ENCODE results near the gene KLF3. TPM values are rescaled to one million over a fixed set of nuclear protein-coding genes. Genes with fewer than 3 reads are reported as not detected.

The KLF3 gene
- total RNA-seq, 1 donor from 2014 or later = 15.9 TPM

- POLR2A ChIA-PET = no interaction called here
- no peak overlapping the region for H3K4me3 Mint-ChIP-seq
- no peak overlapping the region for H3K27ac Mint-ChIP-seq
These were observed 42.3 kb downstream of the KLF3 start for GRCh38 chr4:38706301-38706700.

GRCh38 chr4:38710053-38710452 lies 46.1 kb downstream of the KLF3 start:
- Mint-ChIP-seq H3K27ac (no peak overlapping the region), H3K4me3 (no peak overlapping the region)

More at GRCh38 chr4:38706301-38706700, 42.3 kb downstream of the KLF3 start:
- intact Hi-C loops (cut with micrococcal nuclease) = no loop called here
- ATAC-seq (ENCODE audit: low read depth) = no peak
- Mint-ChIP-seq H3K4me1 (peaks cover 35% of the 10 kb centered on the region), H3K9me3 (no peaks in the 10 kb centered on the region), H3K36me3 (ENCODE audit: low read depth) (no peaks in the 10 kb centered on the region), H3K27me3 (no peaks in the 10 kb centered on the region)
- CTCF ChIA-PET = interaction anchor here (1.4 kb wide), 1 partner anchor 527 kb away, joined by 3 read pairs; no protein-coding TSS in a partner anchor
- no peak for TF ChIP-seq CTCF (IDR thresholded peaks at IDR 0.05)
- no peak for DNase-seq

GRCh38 chr4:38711066-38711465 lies 47.1 kb downstream of the KLF3 start:
- intact Hi-C loops (cut with micrococcal nuclease) = no loop called here
- no peak overlapping the region for H3K4me3 Mint-ChIP-seq
- peaks cover 8% of the 10 kb centered on the region for H3K4me1 Mint-ChIP-seq
- ATAC-seq (ENCODE audit: low read depth) (no peak), DNase-seq (no peak)
- no peak for TF ChIP-seq CTCF (IDR thresholded peaks at IDR 0.05)
- POLR2A ChIA-PET = no interaction called here
- H3K27ac Mint-ChIP-seq = no peak overlapping the region
- CTCF ChIA-PET = no interaction called here
- no peaks in the 10 kb centered on the region for H3K27me3 Mint-ChIP-seq
- no peaks in the 10 kb centered on the region for H3K36me3 Mint-ChIP-seq (ENCODE audit: low read depth)
- peaks cover 9% of the 10 kb centered on the region for H3K9me3 Mint-ChIP-seq

More at GRCh38 chr4:38710053-38710452, 46.1 kb downstream of the KLF3 start:
- Mint-ChIP-seq H3K36me3 (ENCODE audit: low read depth) (no peaks in the 10 kb centered on the region), H3K9me3 (peaks cover 9% of the 10 kb centered on the region), H3K27me3 (no peaks in the 10 kb centered on the region), H3K4me1 (peaks cover 13% of the 10 kb centered on the region)
- POLR2A ChIA-PET = no interaction called here
- ATAC-seq (ENCODE audit: low read depth) (no peak), DNase-seq (no peak)
- CTCF ChIA-PET = no interaction called here
- intact Hi-C loops (cut with micrococcal nuclease) = no loop called here
- no peak for TF ChIP-seq CTCF (IDR thresholded peaks at IDR 0.05)

- no peak for DNase-seq
- Mint-ChIP-seq H3K4me3 (no peak overlapping the region), H3K4me1 (peaks cover 4% of the 10 kb centered on the region), H3K27me3 (no peaks in the 10 kb centered on the region), H3K36me3 (ENCODE audit: low read depth) (no peaks in the 10 kb centered on the region), H3K27ac (no peak overlapping the region), H3K9me3 (peaks cover 9% of the 10 kb centered on the region)
- CTCF ChIA-PET = no interaction called here
- no peak for ATAC-seq (ENCODE audit: low read depth)
- intact Hi-C loops (cut with micrococcal nuclease) = no loop called here
- TF ChIP-seq CTCF (IDR thresholded peaks at IDR 0.05) = no peak
- POLR2A ChIA-PET = no interaction called here
These were observed 51.1 kb downstream of the KLF3 start for GRCh38 chr4:38715050-38715449.

GRCh38 chr4:38716256-38716655 lies 52.3 kb downstream of the KLF3 start:
- CTCF ChIA-PET = no interaction called here
- H3K27ac Mint-ChIP-seq = no peak overlapping the region
- no peak for ATAC-seq (ENCODE audit: low read depth)

More at GRCh38 chr4:38716256-38716655, 52.3 kb downstream of the KLF3 start:
- intact Hi-C loops (cut with micrococcal nuclease) = no loop called here
- TF ChIP-seq CTCF (IDR thresholded peaks at IDR 0.05) = no peak
- POLR2A ChIA-PET = no interaction called here
- no peak for DNase-seq
- H3K9me3 Mint-ChIP-seq = peaks cover 9% of the 10 kb centered on the region
- H3K27me3 Mint-ChIP-seq = no peaks in the 10 kb centered on the region
- no peaks in the 10 kb centered on the region for H3K36me3 Mint-ChIP-seq (ENCODE audit: low read depth)
- no peak overlapping the region for H3K4me3 Mint-ChIP-seq
- H3K4me1 Mint-ChIP-seq = no peaks in the 10 kb centered on the region

Measured in activated B cell treated with CpG ODN at 0.5 μM for 24 hours (primary cell).